Measurements from ENCODE around the gene BTNL3.
"Not testable (repeated sequence)": the region's sequence is repeated elsewhere in the genome, so short reads cannot be mapped to it uniquely, and the experiment has no call there.

Gene BTNL3, protein sequence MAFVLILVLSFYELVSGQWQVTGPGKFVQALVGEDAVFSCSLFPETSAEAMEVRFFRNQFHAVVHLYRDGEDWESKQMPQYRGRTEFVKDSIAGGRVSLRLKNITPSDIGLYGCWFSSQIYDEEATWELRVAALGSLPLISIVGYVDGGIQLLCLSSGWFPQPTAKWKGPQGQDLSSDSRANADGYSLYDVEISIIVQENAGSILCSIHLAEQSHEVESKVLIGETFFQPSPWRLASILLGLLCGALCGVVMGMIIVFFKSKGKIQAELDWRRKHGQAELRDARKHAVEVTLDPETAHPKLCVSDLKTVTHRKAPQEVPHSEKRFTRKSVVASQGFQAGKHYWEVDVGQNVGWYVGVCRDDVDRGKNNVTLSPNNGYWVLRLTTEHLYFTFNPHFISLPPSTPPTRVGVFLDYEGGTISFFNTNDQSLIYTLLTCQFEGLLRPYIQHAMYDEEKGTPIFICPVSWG

GRCh38 chr5:180988592-180988991 lies at the start of gene BTNL3:
BTNL3 (plus strand) TSS chr5:180988846; CDS start chr5:180989029, 183 bp downstream.
- no peak for DNase-seq

GRCh38 chr5:180950291-180950949 lies 38.2 kb upstream of the BTNL3 start:
- DNase-seq, result no peak

DNA sequence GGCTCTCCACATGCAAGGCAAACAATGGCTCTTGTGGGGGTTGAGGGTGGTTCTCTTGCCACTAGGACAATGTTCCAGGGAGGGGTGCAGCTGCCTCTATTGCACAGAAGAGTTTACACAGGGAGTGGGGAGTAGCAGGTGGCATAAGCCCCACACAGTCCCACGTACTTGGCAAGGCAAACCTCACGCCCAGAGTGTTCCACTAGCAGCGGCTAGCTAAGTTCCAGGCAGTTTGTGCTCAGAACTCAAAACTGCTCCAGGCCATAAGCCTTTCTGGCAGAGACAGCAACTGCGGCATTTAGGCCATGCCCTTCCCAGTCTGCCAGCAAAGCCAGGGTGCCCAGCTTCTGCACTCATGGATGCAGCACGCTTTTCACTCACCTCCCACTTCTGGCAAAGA lies 29.0 kb upstream of the BTNL3 start:
- DNase-seq, result no peak

- DNase-seq, result no peak
Observed at GRCh38 chr5:180960209-180960608, 28.4 kb upstream of the BTNL3 start.

GRCh38 chr5:180969406-180969805 lies 19.2 kb upstream of the BTNL3 start:
- no peak for DNase-seq

GRCh38 chr5:180970336-180970735 lies 18.3 kb upstream of the BTNL3 start:
- no peak for DNase-seq

- no peak for DNase-seq
Observed at GRCh38 chr5:180970875-180971274, 17.8 kb upstream of the BTNL3 start.

GRCh38 chr5:180974612-180975315 lies 13.9 kb upstream of the BTNL3 start:
- DNase-seq, result no peak

DNA sequence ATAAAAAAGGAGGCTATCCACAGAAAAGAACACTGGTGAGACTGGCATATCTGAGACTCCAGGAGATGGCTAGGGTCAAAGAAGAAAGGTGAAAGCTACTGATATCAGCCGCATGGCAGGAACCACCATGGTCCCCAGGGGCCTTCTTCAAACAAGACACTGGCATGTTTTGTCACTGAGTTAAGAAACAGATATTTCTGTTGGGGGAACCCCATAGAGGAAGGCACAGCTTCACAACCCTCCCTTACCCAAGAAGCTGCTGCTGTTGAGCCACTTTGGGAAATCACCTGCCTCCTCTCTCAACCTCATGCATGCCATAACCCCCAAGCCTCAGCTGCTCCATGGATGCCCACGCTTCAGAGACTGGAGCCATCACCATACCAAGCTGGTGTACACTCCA lies 13.3 kb upstream of the BTNL3 start:
- no peak for DNase-seq

DNA sequence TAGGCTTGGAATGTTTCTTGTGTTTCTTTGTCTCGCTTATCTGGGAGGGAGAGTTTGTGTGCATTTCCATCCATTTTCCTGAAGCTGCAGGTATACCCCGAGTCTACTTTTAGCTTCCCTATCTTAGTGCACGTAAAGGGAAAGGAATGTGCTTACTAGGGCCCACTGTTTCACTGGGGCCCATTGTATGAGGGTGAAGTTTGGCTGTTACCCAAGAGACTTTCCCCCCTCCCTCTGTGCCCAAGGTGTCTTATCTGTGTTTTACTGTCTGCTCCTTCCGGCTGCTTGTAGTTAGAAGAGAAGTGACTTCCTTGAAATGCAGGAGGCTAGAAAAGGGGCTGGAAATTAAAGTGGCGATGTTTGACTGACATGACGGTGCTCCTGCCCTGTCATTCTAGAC lies 12.1 kb upstream of the BTNL3 start:
- DNase-seq, result no peak

DNA sequence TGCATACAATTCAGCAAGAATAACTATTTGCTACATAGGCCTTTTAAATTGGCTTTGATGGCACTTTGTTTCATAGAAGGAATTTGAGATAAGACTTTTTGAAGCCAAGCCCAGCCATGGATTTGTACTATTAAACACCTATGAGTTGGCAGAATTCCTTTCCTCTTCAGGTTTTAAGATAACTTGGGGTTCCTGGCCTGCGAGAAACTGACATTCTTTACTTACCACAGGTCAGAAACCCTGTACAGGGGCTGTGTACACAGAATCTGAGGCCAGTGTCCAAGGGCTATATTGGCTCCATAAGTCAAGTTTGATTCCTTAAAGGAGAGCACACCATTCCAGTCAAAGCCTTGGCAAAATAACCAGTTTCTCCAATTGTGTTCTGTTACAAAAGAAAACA lies 10.8 kb upstream of the BTNL3 start:
- DNase-seq, result no peak

- DNase-seq, result no peak
Observed at GRCh38 chr5:180982008-180982741, 6.5 kb upstream of the BTNL3 start.

DNA sequence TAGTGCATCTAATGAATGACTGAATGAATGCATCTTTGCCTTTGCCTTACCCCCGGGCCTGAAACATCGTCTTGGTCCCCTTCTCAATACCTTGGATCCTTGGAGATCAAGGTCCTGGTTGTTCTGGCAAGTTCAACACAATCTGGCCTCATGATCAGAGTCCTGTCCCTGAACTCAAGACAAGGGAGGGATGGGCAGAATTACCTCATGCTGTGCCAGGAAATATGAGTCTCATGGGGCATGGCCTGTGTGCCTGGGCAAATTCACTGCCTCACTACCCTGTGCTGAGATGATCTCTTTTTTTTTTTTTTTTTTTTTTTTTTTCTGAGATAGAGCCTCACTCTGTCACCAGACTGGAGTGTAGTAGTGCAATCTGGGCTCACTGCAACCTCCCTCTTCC lies 630 bp upstream of the BTNL3 start:
- DNase-seq, result no peak

GRCh38 chr5:180990086-180990881 lies 1.6 kb downstream of the BTNL3 start:
- DNase-seq, result no peak

- DNase-seq, result no peak
Observed at GRCh38 chr5:180990882-180991242, 2.2 kb downstream of the BTNL3 start.

DNA sequence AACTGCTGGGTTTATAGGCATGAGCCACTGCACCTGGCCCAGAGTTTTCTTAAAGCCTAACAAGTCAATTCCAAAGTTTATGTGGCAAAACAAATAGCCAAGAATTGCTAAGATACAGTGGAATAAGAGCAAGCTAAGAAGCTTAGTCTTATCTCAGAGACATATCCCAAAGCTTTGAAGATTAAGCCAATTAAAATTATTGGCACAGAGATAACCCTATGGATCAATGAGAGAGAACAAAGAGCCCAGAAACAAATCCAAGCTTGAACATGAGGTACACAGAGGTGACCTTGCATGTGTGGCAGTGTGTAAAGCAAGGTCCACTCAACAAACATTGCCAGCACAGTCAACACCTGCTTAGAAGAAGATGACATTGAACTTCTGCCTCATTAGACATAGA lies 13.3 kb downstream of the BTNL3 start:
- no peak for DNase-seq

DNA sequence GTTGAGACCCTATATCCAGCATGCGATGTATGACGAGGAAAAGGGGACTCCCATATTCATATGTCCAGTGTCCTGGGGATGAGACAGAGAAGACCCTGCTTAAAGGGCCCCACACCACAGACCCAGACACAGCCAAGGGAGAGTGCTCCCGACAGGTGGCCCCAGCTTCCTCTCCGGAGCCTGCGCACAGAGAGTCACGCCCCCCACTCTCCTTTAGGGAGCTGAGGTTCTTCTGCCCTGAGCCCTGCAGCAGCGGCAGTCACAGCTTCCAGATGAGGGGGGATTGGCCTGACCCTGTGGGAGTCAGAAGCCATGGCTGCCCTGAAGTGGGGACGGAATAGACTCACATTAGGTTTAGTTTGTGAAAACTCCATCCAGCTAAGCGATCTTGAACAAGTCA lies 17.1 kb downstream of the BTNL3 start:
- no peak for DNase-seq

DNA sequence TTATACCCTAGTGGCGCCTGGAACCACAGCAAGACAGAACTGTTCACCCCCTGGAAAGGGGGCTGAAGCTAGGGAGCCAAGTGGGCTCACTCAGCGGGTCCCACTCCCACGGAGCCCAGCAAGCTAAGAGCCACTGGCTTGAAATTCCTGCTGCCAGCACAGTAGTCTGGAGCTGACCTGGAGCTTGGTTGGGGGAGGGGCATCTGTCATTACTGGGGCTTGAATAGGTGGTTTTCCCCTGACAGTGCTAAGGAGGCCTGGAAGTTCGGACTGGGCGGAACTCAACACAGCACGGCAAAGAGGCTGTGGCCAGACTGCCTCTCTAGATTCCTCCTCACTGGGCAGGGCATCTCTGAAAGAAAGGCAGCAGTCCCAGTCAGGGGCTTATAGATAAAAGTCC lies 19.5 kb downstream of the BTNL3 start:
- DNase-seq, result no peak

DNA sequence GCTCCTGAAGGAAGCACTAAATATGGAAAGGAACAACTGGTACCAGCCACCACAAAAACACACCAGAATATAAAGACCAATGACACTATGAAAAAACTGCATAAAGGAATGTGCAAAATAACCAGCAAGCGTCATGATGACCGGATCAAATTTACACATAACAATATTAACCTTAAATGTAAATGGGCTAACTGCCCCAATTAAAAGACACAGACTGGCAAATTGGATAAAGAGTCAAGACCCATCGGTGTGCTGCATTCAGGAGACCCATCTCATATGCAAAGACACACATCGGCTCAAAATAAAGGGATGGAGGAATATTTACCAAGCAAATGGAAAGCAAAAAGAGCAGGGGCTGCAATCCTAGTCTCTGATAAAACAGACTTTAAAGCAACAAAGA lies 21.4 kb downstream of the BTNL3 start:
- not testable (repeated sequence) for DNase-seq

GRCh38 chr5:181014654-181015053 lies 26.0 kb downstream of the BTNL3 start:
- not testable (repeated sequence) for DNase-seq

GRCh38 chr5:181017448-181017847 lies 28.8 kb downstream of the BTNL3 start:
- DNase-seq, result not testable (repeated sequence)

- no peak for DNase-seq
Observed at GRCh38 chr5:181020688-181021087, 32.0 kb downstream of the BTNL3 start.
